Mesendoderm (in vitro differentiated cells): Measurements from ENCODE around the gene SCN8A.

Experiments used
- DNase-seq: peaks from one replicate; pipeline ENCODE4 v3.0.0; 2013
- H2AK5ac ChIP-seq: 2 replicates; pipeline ENCODE4 v1.6.1; 2013; ENCODE audit warnings: low read length, inconsistent platforms
- H2BK120ac ChIP-seq: 2 replicates; pipeline ENCODE4 v1.6.1; 2013; ENCODE audit warnings: low read depth, mild to moderate bottlenecking, low read length, moderate library complexity, mixed read lengths
- H2BK15ac ChIP-seq: replicated peaks from 2 replicates; pipeline ENCODE4 v1.6.1; 2013; ENCODE audit warnings: low read depth, mild to moderate bottlenecking, moderate library complexity
- H2BK5ac ChIP-seq: 2 replicates; pipeline ENCODE4 v1.6.1; 2013; ENCODE audit warnings: low read length, inconsistent platforms
- H3K18ac ChIP-seq: 2 replicates; pipeline ENCODE4 v1.6.1; 2013; ENCODE audit warnings: mild to moderate bottlenecking, low read length, mixed read lengths
- H3K23ac ChIP-seq: one replicate; pipeline ENCODE4 v1.6.1; 2013; ENCODE audit warnings: low read length
- H3K27ac ChIP-seq: 2 replicates; pipeline ENCODE4 v1.5.1; 2013; ENCODE audit warnings: low read depth, mild to moderate bottlenecking, inconsistent platforms, low read length, moderate library complexity
- H3K27me3 ChIP-seq: 2 replicates; pipeline ENCODE4 v1.6.1; 2013; ENCODE audit warnings: low read length, control low read depth, mild to moderate bottlenecking, inconsistent platforms; ENCODE audit not compliant: insufficient read depth, poor library complexity
- H3K36me3 ChIP-seq: 2 replicates; pipeline ENCODE4 v1.6.1; 2013; ENCODE audit warnings: low read length, inconsistent platforms; ENCODE audit not compliant: control insufficient read depth, insufficient read depth
- H3K4ac ChIP-seq: one replicate; pipeline ENCODE4 v1.6.1; 2013; ENCODE audit warnings: low read depth, mild to moderate bottlenecking, low read length, moderate library complexity
- H3K4me1 ChIP-seq: 2 replicates; pipeline ENCODE4 v1.6.1; 2013; ENCODE audit warnings: low read depth, low read length, inconsistent platforms; ENCODE audit not compliant: control insufficient read depth
- H3K4me2 ChIP-seq: 2 replicates; pipeline ENCODE4 v1.6.1; 2013; ENCODE audit warnings: low read length
- H3K4me3 ChIP-seq: 2 replicates; pipeline ENCODE4 v1.5.1; 2013; ENCODE audit warnings: mild to moderate bottlenecking, low read length
- H3K56ac ChIP-seq: one replicate; pipeline ENCODE4 v1.6.1; 2013; ENCODE audit warnings: low read length
- H3K79me1 ChIP-seq: 2 replicates; pipeline ENCODE4 v1.6.1; 2013; ENCODE audit warnings: low read length, inconsistent platforms
- H3K79me2 ChIP-seq: 2 replicates; pipeline ENCODE4 v1.6.1; 2013; ENCODE audit warnings: mild to moderate bottlenecking, low read length; ENCODE audit not compliant: control insufficient read depth, insufficient read depth
- H3K9ac ChIP-seq: 2 replicates; pipeline ENCODE4 v1.6.1; 2013; ENCODE audit warnings: low read length, inconsistent platforms
- H4K5ac ChIP-seq: one replicate; pipeline ENCODE4 v1.6.1; 2013; ENCODE audit warnings: low read length
- H4K8ac ChIP-seq: one replicate; pipeline ENCODE4 v1.6.1; 2013; ENCODE audit warnings: low read depth, mild to moderate bottlenecking, control low read depth, low read length, moderate library complexity
- WGBS: extraction: QIAGEN DNeasy Blood & Tissue Kit; methylation state at CpG from one replicate; pipeline ENCODE4 v1.1.7; 2013; ENCODE audit warnings: low lambda C conversion rate, missing lambda C conversion rate; ENCODE audit not compliant: insufficient coverage; ENCODE audit errors: extremely low coverage; 5-methylcytosine and 5-hydroxymethylcytosine counted together

The SCN8A gene

DNA sequence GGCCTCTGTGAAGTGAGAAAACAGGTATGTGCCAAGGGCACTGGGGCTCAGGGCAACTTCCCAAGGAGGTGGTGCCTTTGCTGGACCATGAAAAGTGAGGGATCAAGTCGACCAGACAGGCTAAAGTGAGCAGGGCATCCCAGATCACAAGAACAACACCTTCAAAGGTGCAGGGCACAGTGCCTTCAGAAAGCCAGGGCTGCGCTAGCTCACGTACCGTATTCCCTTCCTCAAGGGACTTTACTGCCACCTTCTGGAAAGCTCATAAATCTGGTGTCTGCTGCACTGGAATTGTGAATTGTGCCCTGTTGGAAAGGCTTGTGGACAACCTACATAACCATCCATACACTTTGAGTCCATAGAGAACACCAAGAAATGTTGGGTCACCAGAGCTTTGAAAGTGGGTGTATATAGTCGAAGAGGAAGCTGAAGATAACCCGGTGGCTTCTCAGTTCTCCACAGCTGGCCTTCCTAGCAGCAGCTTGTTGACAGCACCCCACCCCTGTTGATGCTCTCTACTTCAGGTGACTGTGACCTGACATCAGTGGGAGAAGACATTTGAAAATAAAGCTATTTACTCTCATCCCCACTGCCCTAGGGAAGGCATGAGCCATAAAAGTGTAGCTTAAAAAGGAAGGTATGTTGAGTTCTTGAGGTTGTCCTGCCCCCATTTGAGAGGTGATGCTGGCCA is 233.0 kb downstream of the SCN8A start:
- H3K18ac ChIP-seq = no peak overlapping the region
- no peak overlapping the region for H3K4me3 ChIP-seq
- no peaks in the 10 kb centered on the region for H3K79me2 ChIP-seq
- H3K4ac ChIP-seq = no peak overlapping the region
- H2BK5ac ChIP-seq = no peak overlapping the region
- H3K4me2 ChIP-seq = no peak overlapping the region
- no peak overlapping the region for H3K27ac ChIP-seq
- H3K79me1 ChIP-seq = no peaks in the 10 kb centered on the region
- H2BK120ac ChIP-seq = no peak overlapping the region
- WGBS = no CpG with 5 or more reads among the region's 6 CpGs
- no peak overlapping the region for H3K56ac ChIP-seq
- no peak overlapping the region for H4K5ac ChIP-seq
- peak; percentile 83 for DNase-seq
- no peak overlapping the region for H3K9ac ChIP-seq
- no peak overlapping the region for H2BK15ac ChIP-seq
- no peak overlapping the region for H2AK5ac ChIP-seq
- H3K27me3 ChIP-seq = no peaks in the 10 kb centered on the region
- no peak overlapping the region for H4K8ac ChIP-seq
- H3K23ac ChIP-seq = no peak overlapping the region
- peaks cover 12% of the 10 kb centered on the region for H3K4me1 ChIP-seq
- H3K36me3 ChIP-seq = no peaks in the 10 kb centered on the region

DNA sequence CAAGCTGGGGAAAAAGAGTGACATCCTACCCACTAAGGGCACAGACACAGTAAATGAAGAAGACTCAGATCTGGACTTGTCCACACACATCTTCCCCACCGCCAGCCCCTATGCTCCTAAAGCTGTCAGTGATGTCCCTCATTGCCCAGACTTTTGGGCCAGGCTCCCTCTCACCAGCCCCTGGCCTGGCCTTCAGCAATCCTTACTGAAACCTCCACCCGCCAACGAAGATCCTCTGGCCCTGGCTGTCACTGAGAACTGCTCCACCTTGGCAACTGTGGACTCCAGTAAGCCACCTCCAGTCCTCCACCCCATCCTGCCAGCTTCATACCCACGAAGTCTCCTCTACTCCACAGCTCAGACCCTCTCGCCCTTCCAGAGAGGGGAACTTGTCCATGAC is 234.2 kb downstream of the SCN8A start:
- no peak for DNase-seq
- H2BK5ac ChIP-seq = no peak overlapping the region
- H3K9ac ChIP-seq = no peak overlapping the region
- no peak overlapping the region for H3K4me3 ChIP-seq
- no peak overlapping the region for H2AK5ac ChIP-seq
- H3K4ac ChIP-seq = no peak overlapping the region
- no peaks in the 10 kb centered on the region for H3K79me2 ChIP-seq
- no peak overlapping the region for H3K27ac ChIP-seq
- H3K27me3 ChIP-seq = no peaks in the 10 kb centered on the region
- no peak overlapping the region for H3K23ac ChIP-seq
- H2BK120ac ChIP-seq = no peak overlapping the region
- H4K5ac ChIP-seq = no peak overlapping the region
- H3K18ac ChIP-seq = no peak overlapping the region
- H3K36me3 ChIP-seq = no peaks in the 10 kb centered on the region
- no peaks in the 10 kb centered on the region for H3K79me1 ChIP-seq
- peaks cover 12% of the 10 kb centered on the region for H3K4me1 ChIP-seq
- no peak overlapping the region for H4K8ac ChIP-seq
- no peak overlapping the region for H3K4me2 ChIP-seq
- no peak overlapping the region for H3K56ac ChIP-seq
- no CpG with 5 or more reads among the region's 5 CpGs for WGBS
- no peak overlapping the region for H2BK15ac ChIP-seq

DNA sequence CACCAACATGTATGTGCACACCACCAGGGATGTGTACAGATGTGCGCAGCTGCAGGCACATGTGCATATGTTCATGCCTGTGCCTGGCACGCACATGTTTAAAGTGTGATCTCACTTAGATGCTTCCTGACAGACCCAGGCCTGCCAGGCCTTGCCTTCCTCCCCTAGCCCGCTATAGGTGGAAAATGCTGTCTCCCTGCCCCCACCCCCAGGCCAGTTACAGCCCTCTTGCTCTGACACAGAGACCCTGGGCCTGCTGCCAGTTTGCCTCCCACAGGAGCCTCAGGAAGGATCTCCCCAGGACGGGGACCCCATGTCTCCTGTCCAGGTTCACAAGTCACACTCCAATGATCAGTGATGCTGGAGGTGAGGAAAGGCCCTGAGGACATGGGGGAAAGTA is 235.8 kb downstream of the SCN8A start:
- WGBS = no CpG with 5 or more reads among the region's 4 CpGs

DNA sequence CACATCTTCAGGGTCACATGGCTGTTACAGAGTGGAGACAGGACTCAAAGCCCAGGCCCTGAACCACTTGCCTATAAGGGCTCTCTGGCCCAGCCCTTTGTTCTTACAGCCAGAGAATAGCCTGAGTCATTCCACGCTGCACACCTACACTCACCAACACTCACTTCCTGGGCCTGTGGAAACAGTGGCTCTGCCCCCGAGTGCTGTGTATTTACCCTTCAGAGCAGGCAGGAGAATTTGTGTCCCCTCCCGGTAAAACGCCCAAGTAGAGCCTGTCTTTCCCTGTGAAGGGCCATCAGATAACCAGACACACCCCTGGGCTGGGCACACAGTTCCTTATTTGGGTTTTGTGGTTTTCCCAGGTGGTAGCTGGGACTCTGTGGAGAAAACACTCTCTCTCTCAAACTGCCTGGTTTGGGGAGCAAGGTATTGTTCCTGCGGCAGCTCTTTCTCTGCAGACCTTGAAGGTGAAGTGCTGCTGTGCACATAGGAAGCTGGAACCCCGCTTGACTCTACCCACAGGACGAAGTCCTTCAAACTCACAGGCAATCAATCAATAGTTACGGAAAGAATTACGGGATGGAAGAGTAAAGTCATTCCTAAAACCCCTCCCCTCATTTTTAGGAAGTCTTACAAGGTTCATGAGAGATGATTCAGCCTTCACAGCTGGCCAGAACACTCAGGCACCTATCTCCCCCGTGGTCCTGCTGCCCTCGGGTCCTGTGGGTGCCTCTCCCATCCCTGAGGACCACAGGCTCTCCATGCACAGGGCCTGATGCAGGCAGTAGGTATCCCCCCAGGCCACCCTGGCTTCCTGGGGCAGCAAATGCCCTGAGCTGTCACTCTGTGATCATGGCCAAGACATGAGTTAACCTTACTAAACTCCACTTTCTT is 237.1 kb downstream of the SCN8A start:
- Histone ChIP-seq H2BK15ac (no peak overlapping the region), H2BK5ac (peak overlapping the region; percentile 85), H3K56ac (peak overlapping the region; percentile 67), H3K9ac (peak overlapping the region; percentile 27), H3K4me2 (no peak overlapping the region), H2AK5ac (peak overlapping the region; percentile 77), H3K4me3 (no peak overlapping the region), H3K18ac (no peak overlapping the region), H2BK120ac (no peak overlapping the region), H3K79me1 (no peaks in the 10 kb centered on the region), H3K79me2 (no peaks in the 10 kb centered on the region), H3K36me3 (no peaks in the 10 kb centered on the region), H3K27me3 (no peaks in the 10 kb centered on the region), H4K8ac (no peak overlapping the region), H4K5ac (peak overlapping the region; percentile 98), H3K4ac (no peak overlapping the region), H3K27ac (peak overlapping the region; percentile 7), H3K4me1 (peaks cover 12% of the 10 kb centered on the region), H3K23ac (no peak overlapping the region)
- DNase-seq = peak; percentile 45
- no CpG with 5 or more reads among the region's 11 CpGs for WGBS

More for the DNA sequence above, 235.8 kb downstream of the SCN8A start:
- no peak overlapping the region for H3K23ac ChIP-seq
- H2AK5ac ChIP-seq = no peak overlapping the region
- DNase-seq = no peak
- H2BK5ac ChIP-seq = no peak overlapping the region
- H2BK15ac ChIP-seq = no peak overlapping the region
- H4K5ac ChIP-seq = no peak overlapping the region
- no peak overlapping the region for H3K9ac ChIP-seq
- no peaks in the 10 kb centered on the region for H3K79me2 ChIP-seq
- no peaks in the 10 kb centered on the region for H3K79me1 ChIP-seq
- no peak overlapping the region for H3K4ac ChIP-seq
- no peaks in the 10 kb centered on the region for H3K27me3 ChIP-seq
- H3K4me1 ChIP-seq = peaks cover 12% of the 10 kb centered on the region
- no peak overlapping the region for H4K8ac ChIP-seq
- no peaks in the 10 kb centered on the region for H3K36me3 ChIP-seq
- H3K56ac ChIP-seq = no peak overlapping the region
- no peak overlapping the region for H3K4me2 ChIP-seq
- no peak overlapping the region for H3K4me3 ChIP-seq
- H3K27ac ChIP-seq = no peak overlapping the region
- H3K18ac ChIP-seq = no peak overlapping the region
- H2BK120ac ChIP-seq = no peak overlapping the region

DNA sequence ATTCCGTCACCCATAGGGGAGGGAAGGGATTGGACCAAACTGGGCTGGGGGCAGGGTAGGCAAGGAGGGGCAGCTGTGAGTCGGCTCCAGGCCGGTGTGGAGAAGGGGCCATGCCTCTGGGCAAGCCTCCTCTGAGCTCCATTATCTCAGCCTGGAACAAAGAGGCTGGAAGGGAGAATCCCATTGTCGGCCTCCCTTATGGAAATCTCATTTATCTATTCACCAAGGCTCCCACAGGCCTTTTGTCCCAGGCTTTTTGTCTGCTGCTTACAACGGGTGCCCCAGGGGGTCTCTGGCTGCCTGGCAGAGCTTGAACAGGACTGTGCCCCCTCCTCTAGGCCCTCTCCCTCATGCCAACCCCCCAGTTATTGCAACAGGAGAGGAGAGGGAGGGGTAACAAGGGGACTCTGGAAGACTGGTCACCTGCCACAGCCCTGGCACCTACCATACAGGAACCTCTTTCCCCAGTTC is 238.0 kb downstream of the SCN8A start:
- Histone ChIP-seq H3K79me2 (no peaks in the 10 kb centered on the region), H4K5ac (no peak overlapping the region), H3K4ac (no peak overlapping the region), H3K56ac (peak overlapping the region; percentile 29), H2BK5ac (no peak overlapping the region), H2BK15ac (no peak overlapping the region), H3K23ac (no peak overlapping the region), H3K27me3 (no peaks in the 10 kb centered on the region), H2AK5ac (no peak overlapping the region), H2BK120ac (no peak overlapping the region), H3K27ac (no peak overlapping the region), H3K4me1 (peaks cover 12% of the 10 kb centered on the region), H3K36me3 (no peaks in the 10 kb centered on the region), H3K4me3 (no peak overlapping the region), H4K8ac (no peak overlapping the region), H3K79me1 (no peaks in the 10 kb centered on the region), H3K18ac (no peak overlapping the region), H3K4me2 (no peak overlapping the region), H3K9ac (no peak overlapping the region)
- WGBS = no CpG with 5 or more reads among the region's 5 CpGs
- peak; percentile 80 for DNase-seq
